ENCODE measurements around the gene ADAMTS19.

DNA sequence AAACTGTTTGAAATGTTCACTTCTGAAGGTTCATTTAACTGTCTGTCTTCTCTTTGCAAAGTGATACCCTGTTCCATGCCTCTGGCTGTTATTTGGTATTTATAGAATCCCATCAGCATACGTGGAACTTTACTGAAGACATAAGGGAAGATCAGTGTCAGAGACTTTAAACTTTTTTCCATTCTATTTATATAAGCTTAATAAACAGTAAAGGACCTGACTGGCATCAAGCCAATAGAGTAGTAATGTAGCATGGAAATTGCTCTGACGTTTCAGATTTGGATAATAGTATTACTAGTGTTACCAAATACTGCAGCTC, 192.9 kb downstream of the ADAMTS19 start:
- no peak for TF ChIP-seq CTCF (IDR thresholded peaks at IDR 0.05; ENCODE audit: low read depth, low read length, poor library complexity, severe bottlenecking)
- TF ChIP-seq EZH2phosphoT487 (IDR thresholded peaks at IDR 0.05; ENCODE audit: borderline replicate concordance, low read length): no peak
